GM12878 (cell line): ENCODE results near the gene PPP2R5C. TPM values are rescaled to one million over a fixed set of nuclear protein-coding genes. Genes with fewer than 3 reads are reported as not detected.

Source experiments
- ATAC-seq: fragments of 200-7000 bp; cut with Tn5 transposase; 3 replicates; pipeline ENCODE4 v1.9.1; 2020; ENCODE audit warnings: mild to moderate bottlenecking, moderate library complexity
- BruUV-seq: library from RNA; stranded (reverse); fragments of 400-500 nt; replicated peaks from 2 replicates; lab custom pipeline; 2021; lab: Mats Ljungman, UMichigan
- CTCF ChIA-PET: fragments of 300-600 bp; sonication (Branson Sonifier 250); formaldehyde crosslinking; extraction: SDS; loops from one replicate; lab custom pipeline; 2021; ENCODE audit warnings: inconsistent platforms; lab: Yijun Ruan, JAX
- POLR2A ChIA-PET: fragments of 350-600 bp; formaldehyde crosslinking; extraction: SDS; loops from one replicate; lab custom pipeline; 2021; ENCODE audit warnings: inconsistent platforms; lab: Charles Lee
- RAD21 ChIA-PET: fragments of 300-600 bp; sonication (Branson Sonifier 250); formaldehyde crosslinking; loops from one replicate; lab custom pipeline; 2023; ENCODE audit warnings: antibody characterized with exemption; ENCODE audit not compliant: unreplicated experiment; lab: Charles Lee
- SMC1A ChIA-PET: fragments of 300-600 bp; sonication (Branson Sonifier 250); formaldehyde crosslinking; loops from one replicate; lab custom pipeline; 2023; ENCODE audit not compliant: unreplicated experiment, uncharacterized antibody; lab: Charles Lee
- DNase-seq: peaks from one replicate; pipeline ENCODE4 v3.0.0-alpha.2; 2011; ENCODE audit warnings: low read depth, low spot score
- FAIRE-seq: peaks from 3 replicates; lab custom pipeline; 2011; peaks lifted over from hg19 to GRCh38; lab: Jason Lieb, UNC
- H2AFZ ChIP-seq: 2 replicates; pipeline ENCODE4 v1.6.0; 2011; ENCODE audit warnings: low read depth, low read length, control low read depth; ENCODE audit not compliant: control insufficient read depth
- H3K27ac ChIP-seq: 2 replicates; pipeline ENCODE4 v1.5.1; 2011; ENCODE audit warnings: control low read depth; ENCODE audit not compliant: control insufficient read depth, insufficient read depth
- H3K27me3 ChIP-seq, 2 experiments: replicated peaks in 1 of 2; 2 replicates each; pipeline versions ENCODE4 v1.6.0 to v1.6.1; 2011; ENCODE audit warnings: low read length in 1 of 2; ENCODE audit not compliant: control insufficient read depth in 2 of 2, insufficient read depth in 2 of 2
- H3K36me3 ChIP-seq, 2 experiments: 2 replicates each; pipeline ENCODE4 v1.5.1; 2011; ENCODE audit warnings: low read length in 1 of 2; ENCODE audit not compliant: control insufficient read depth in 2 of 2, insufficient read depth in 2 of 2
- H3K4me1 ChIP-seq: 2 replicates; pipeline ENCODE4 v1.6.1; 2011; ENCODE audit warnings: mild to moderate bottlenecking, low read length, moderate library complexity, mixed read lengths; ENCODE audit not compliant: control insufficient read depth, insufficient read depth
- H3K4me2 ChIP-seq: 2 replicates; pipeline ENCODE4 v1.6.0; 2011; ENCODE audit warnings: control low read depth; ENCODE audit not compliant: control insufficient read depth, insufficient read depth
- H3K4me3 ChIP-seq: fragments of 200-600 bp; sonication (generic); 2 replicates; pipeline ENCODE4 v1.5.1; 2016
- H3K79me2 ChIP-seq: 2 replicates; pipeline ENCODE4 v1.6.0; 2011; ENCODE audit warnings: low read length; ENCODE audit not compliant: control insufficient read depth, insufficient read depth
- H3K9ac ChIP-seq: 2 replicates; pipeline ENCODE4 v1.8.0; 2011; ENCODE audit warnings: low read length, control low read depth, mixed read lengths; ENCODE audit not compliant: control insufficient read depth, insufficient read depth
- H3K9me3 ChIP-seq: replicated peaks from 3 replicates; pipeline ENCODE4 v1.5.1; 2011; ENCODE audit warnings: mild to moderate bottlenecking, low read length; ENCODE audit not compliant: control insufficient read depth, insufficient read depth
- H4K20me1 ChIP-seq: 2 replicates; pipeline ENCODE4 v1.6.0; 2011; ENCODE audit not compliant: control insufficient read depth, insufficient read depth
- CBX5 ChIP-seq: sonication (generic); IDR thresholded peaks from 2 replicates; pipeline ENCODE4 v1.6.1; 2016; ENCODE audit warnings: low read depth, moderate library complexity, mild to moderate bottlenecking, inconsistent platforms
- RUNX3 ChIP-seq: IDR thresholded peaks from 2 replicates; pipeline ENCODE4 v1.6.1; 2012; ENCODE audit warnings: low read length, inconsistent platforms
- ZNF207 ChIP-seq: fragments of 450-650 bp; IDR thresholded peaks from 2 replicates; pipeline ENCODE4 v1.6.1; 2014; ENCODE audit warnings: antibody characterized with exemption, mild to moderate bottlenecking, borderline replicate concordance
- WGBS: methylation state at CpG from one replicate; pipeline ENCODE4 v1.1.6; 2016; ENCODE audit warnings: low lambda C conversion rate; ENCODE audit not compliant: insufficient replicate concordance, insufficient coverage; ENCODE audit errors: missing lambda C conversion rate; 5-methylcytosine and 5-hydroxymethylcytosine counted together
- in situ Hi-C: fragments of 300-500 bp; cut with MboI; formaldehyde crosslinking; loops from 9 replicates; pipeline ENCODE4 v1.14.3; 2018; ENCODE audit warnings: mixed read lengths
- intact Hi-C: fragments of 100-400 bp; cut with micrococcal nuclease; formaldehyde crosslinking; loops from one replicate; pipeline ENCODE4 v1.14.2; 2022; ENCODE audit not compliant: unreplicated experiment
- polyA plus RNA-seq, 11 experiments: library from polyadenylated mRNA; depleted of rRNA in 4 of 11; unstranded in 6 of 11; stranded (reverse) in 5 of 11; fragments of >200 nt; fragmentation: Nextera tagmentation in 4 of 11; fragmentation: Illumina TruSeq in 1 of 11; extraction: Ambion mirVana in 4 of 11; extraction: Trizol in 1 of 11; gene quantifications; 1 replicate in 1 of 11; 2 replicates in 10 of 11; pipeline versions ENCODE4 v1.2.1 to v1.2.3, GENCODE V29; 2011 to 2016; ENCODE audit warnings: inconsistent platforms in 2 of 11, missing spikeins in 2 of 11, low read depth in 1 of 11
- total RNA-seq, 4 experiments: library from RNA; depleted of rRNA in 3 of 4; stranded (reverse); fragments of >200 nt in 3 of 4; fragmentation: Illumina TruSeq in 1 of 4; extraction: Trizol in 1 of 4; gene quantifications; 2 replicates each; pipeline versions ENCODE4 v1.2.1 to v1.2.3, GENCODE V29; 2013 to 2021
- TF ChIP-seq, protein P1 (sequence below): IDR thresholded peaks from 2 replicates; pipeline ENCODE4 v1.6.1; 2012; ENCODE audit warnings: low read length, inconsistent platforms
- TF ChIP-seq, protein P2 (sequence below): fragments of 450-650 bp; IDR thresholded peaks from 2 replicates; pipeline ENCODE4 v1.6.1; 2016; ENCODE audit warnings: mild to moderate bottlenecking, moderate library complexity, borderline replicate concordance

Gene PPP2R5C
- total and polyA plus RNA-seq, 10 of the 15 experiments (the other 5 are each of a cell fraction or from before 2014, with no cell fraction given), result 106 to 199 (median 144) TPM

GRCh38 chr14:101823511-101824120, 62.1 kb downstream of the PPP2R5C start (continued):
- TF ChIP-seq, protein P1, sequence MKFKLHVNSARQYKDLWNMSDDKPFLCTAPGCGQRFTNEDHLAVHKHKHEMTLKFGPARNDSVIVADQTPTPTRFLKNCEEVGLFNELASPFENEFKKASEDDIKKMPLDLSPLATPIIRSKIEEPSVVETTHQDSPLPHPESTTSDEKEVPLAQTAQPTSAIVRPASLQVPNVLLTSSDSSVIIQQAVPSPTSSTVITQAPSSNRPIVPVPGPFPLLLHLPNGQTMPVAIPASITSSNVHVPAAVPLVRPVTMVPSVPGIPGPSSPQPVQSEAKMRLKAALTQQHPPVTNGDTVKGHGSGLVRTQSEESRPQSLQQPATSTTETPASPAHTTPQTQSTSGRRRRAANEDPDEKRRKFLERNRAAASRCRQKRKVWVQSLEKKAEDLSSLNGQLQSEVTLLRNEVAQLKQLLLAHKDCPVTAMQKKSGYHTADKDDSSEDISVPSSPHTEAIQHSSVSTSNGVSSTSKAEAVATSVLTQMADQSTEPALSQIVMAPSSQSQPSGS, result 0 out of 2 replicates have a peak, but pooled peaks have one; percentile 48
- TF ChIP-seq CBX5, result no peak

GRCh38 chr14:101824339-101824727, 62.8 kb downstream of the PPP2R5C start:
- H3K4me2 ChIP-seq, result peak overlapping the region; percentile 87
- ATAC-seq (no peak), FAIRE-seq (no peak), DNase-seq (no peak)
- 8% methylated on average over 3 of the region's 3 CpGs for WGBS
- H3K4me1 ChIP-seq, result peaks cover 57% of the 10 kb centered on the region
- intact Hi-C loops (loop anchor here (1.0 kb wide), 1 partner anchor 14 kb away; no protein-coding TSS in a partner anchor), in situ Hi-C loops (no loop called here)
- ChIA-PET RAD21 (interaction anchor here (0.8 to 5.4 kb wide), 8 partner anchors 12 to 124 kb away, joined by 3 to 111 read pairs (median 6); no protein-coding TSS in a partner anchor), SMC1A (interaction anchor here (0.9 to 5.6 kb wide), 11 partner anchors 10 to 124 kb away, joined by 3 to 98 read pairs (median 5); no protein-coding TSS in a partner anchor), CTCF (interaction anchor here (1.0 to 5.0 kb wide), 8 partner anchors 10 to 117 kb away, joined by 3 to 35 read pairs (median 10); no protein-coding TSS in a partner anchor), POLR2A (interaction anchor here (0.6 to 4.7 kb wide), 7 partner anchors 12 to 805 kb away, joined by 3 to 176 read pairs (median 4); partner anchors contain the start of gene PPP2R5C)
- H3K79me2 ChIP-seq, result peaks cover 96% of the 10 kb centered on the region
- peak overlapping the region; percentile 81 for H3K9ac ChIP-seq
- H3K27ac ChIP-seq, result peak overlapping the region; percentile 99
- H3K27me3 ChIP-seq, result no peaks in the 10 kb centered on the region
- peak overlapping the region; percentile 67; the same call in 1 of the 2 replicates for H3K4me3 ChIP-seq
- H3K9me3 ChIP-seq, result no peaks in the 10 kb centered on the region
- peaks cover 4 to 7% of the 10 kb centered on the region in 2 experiments for H3K36me3 ChIP-seq
- H2AFZ ChIP-seq, result no peak overlapping the region
- BruUV-seq, result no TSS peak
- no peaks in the 10 kb centered on the region for H4K20me1 ChIP-seq
- TF ChIP-seq, protein P2, sequence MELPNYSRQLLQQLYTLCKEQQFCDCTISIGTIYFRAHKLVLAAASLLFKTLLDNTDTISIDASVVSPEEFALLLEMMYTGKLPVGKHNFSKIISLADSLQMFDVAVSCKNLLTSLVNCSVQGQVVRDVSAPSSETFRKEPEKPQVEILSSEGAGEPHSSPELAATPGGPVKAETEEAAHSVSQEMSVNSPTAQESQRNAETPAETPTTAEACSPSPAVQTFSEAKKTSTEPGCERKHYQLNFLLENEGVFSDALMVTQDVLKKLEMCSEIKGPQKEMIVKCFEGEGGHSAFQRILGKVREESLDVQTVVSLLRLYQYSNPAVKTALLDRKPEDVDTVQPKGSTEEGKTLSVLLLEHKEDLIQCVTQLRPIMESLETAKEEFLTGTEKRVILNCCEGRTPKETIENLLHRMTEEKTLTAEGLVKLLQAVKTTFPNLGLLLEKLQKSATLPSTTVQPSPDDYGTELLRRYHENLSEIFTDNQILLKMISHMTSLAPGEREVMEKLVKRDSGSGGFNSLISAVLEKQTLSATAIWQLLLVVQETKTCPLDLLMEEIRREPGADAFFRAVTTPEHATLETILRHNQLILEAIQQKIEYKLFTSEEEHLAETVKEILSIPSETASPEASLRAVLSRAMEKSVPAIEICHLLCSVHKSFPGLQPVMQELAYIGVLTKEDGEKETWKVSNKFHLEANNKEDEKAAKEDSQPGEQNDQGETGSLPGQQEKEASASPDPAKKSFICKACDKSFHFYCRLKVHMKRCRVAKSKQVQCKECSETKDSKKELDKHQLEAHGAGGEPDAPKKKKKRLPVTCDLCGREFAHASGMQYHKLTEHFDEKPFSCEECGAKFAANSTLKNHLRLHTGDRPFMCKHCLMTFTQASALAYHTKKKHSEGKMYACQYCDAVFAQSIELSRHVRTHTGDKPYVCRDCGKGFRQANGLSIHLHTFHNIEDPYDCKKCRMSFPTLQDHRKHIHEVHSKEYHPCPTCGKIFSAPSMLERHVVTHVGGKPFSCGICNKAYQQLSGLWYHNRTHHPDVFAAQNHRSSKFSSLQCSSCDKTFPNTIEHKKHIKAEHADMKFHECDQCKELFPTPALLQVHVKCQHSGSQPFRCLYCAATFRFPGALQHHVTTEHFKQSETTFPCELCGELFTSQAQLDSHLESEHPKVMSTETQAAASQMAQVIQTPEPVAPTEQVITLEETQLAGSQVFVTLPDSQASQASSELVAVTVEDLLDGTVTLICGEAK, result peak; percentile 60; the same call in 1 of the 2 replicates
- TF ChIP-seq ZNF207 (no peak), RUNX3 (no peak)
